HG02610 (cell line): ENCODE measurements around the gene VANGL1.

ENCODE experiments used
- ATAC-seq: cut with Tn5 transposase; IDR thresholded peaks from one replicate; pipeline ENCODE4 v1.9.1; 2021; ENCODE audit warnings: mild to moderate bottlenecking, moderate library complexity; ENCODE audit not compliant: unreplicated experiment

The VANGL1 gene

DNA sequence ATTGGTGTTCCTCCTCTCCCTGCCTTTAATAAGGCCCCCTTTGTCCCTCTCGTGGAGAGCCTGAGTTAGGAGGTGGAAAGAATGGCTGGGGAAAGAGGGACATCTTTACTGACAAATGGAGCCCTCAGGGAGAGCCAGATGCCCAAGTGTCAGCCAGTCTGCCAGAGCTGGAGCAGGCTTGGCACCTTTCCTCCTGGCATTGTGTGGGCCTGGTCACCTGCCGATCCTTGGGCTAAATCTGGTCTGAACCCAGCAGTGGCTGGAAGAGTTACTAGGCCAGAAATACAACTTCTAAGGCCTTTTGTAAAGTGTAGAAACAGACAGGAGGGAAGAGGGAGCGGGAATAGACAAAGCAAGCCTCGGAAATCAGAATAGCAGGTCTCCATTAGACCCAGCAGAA is 24.9 kb downstream of the VANGL1 start:
- no peak for ATAC-seq

DNA sequence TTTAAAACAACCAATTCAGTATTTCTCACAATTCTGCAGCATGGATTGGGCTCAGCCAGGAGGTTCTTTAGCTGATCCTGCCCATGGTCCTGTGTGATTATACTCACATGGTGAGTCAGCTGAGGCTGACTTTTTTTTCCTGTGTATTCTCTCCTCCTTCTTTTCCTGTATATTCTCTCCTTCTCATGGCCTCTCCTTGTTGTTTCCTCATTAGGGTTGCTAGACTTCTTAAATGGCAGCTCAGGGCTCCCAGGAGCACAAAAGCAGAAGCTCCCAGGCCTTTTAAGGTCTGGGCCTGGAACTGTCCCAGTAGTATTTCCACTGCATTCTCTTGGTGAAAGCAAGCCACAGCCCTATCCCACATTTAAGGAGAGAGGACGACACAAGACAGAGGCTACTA is 26.8 kb downstream of the VANGL1 start:
- no peak for ATAC-seq

DNA sequence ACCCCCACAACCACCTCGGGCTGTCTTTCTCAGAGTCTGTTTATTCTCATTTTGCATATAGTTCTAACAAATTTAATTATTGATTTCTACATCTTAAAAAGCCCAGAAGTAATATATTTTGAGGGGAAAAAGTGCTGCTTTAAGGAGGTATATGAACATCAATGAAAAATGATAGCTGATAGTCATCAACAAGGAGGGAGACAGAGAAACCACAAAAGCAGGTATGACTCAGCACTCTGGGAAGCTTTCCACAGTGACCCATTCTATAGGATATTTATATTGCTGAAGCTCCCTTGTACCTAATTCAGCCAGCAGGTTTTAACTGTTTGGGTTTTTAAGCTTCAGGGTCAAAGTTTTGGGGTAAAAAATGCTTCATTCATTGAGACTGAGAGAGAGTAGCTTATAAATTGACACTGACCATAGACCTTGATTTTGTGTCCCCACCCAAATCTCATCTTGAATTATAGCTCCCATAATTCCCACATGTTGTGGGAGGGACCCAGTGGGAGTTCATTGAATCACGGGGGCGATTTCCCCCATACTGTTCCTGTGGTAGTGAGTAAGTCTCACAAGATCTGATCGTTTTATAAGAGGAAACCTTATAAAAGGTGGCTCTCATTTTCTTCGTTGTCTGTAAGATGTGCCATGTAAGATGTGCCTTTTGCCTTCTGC is 27.4 kb downstream of the VANGL1 start:
- no peak for ATAC-seq

DNA sequence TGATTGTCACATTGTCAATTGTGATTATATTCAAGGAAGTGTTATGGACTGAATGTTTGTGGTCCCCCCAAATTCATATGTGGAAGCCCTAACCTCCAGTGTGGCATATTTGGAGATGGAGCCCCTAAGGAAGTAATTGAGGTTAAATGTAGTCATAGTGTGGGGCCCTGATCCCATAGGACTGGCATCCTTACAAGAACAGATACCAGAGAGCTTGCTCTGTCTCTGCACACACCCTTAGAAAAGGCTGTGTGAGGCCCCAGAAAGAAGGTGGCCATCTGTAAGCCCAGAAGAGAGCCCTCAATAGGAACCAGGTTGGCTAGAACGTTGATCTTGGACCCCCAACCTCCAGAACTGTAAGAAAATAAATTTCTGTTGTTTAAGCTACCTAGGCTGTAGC is 28.1 kb downstream of the VANGL1 start:
- no peak for ATAC-seq

DNA sequence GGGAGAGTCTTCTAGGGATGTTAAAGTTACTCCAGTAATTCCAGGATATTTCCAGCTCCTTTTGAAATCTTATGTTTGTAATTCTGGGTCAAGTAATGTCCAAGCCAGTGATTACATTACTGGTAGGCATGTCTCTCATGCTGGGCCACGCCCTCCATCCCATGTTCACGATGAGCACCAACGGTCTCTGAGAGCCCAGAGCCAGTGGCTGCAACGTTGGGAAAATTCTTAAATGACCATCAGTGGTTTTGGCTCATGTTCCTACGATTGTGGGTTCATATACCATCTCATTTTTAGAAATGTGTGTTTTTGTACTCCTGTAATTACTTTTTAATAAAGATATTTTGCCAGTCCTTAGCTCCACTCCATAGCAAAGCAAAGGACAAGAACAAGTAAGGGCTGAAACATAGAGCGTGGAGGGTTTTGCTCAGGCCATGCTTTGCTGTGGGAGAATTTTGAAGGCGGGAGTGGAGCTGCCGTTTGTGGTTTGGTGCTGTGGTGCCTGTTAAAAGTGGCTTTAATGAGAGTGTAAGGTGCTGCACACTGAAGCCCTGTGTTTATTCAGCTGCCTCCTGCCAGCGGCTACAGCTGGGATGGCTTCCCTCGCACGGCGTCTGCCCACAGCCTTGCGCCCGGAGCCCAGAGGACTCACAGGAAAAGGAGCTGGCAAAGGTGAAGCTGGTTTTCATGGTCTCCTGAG is 28.9 kb downstream of the VANGL1 start:
- ATAC-seq: no peak

DNA sequence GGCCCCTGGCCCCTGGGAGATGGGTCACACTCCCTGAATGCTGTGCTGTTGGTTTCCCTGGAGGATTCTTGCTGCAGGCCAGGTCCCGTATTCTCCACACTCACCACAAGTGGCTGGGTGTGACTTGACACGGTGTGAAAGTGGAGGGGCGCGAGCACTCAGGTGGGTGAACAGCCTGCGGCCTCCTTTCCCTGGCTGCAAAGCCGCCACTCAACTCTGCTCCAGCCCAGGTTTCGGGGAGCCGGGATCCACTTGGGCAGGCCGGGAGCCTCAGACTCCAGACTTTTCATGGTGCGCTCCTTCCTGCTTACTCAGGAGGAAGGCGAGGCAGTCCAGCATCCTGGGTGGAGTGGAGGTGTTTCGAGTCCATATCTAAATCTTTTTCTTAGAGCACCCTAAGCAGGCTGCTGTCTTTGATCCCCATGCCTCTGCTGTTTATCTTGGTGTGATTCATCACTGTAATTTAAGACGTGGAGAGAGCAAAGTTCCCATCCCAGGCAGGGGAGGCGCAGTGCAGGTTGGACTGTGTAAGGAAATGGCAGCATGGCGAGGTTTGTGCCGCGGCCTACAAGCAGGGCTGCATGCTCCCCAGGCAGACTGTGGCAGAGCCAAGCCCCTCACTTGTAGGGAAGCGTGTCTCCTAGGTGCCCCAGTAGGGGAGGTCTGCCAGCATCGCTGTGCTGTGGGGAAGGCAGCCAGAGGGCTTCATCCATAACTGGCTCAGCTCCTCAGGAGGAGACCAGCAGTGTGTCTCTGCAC is 29.6 kb downstream of the VANGL1 start:
- ATAC-seq: no peak

DNA sequence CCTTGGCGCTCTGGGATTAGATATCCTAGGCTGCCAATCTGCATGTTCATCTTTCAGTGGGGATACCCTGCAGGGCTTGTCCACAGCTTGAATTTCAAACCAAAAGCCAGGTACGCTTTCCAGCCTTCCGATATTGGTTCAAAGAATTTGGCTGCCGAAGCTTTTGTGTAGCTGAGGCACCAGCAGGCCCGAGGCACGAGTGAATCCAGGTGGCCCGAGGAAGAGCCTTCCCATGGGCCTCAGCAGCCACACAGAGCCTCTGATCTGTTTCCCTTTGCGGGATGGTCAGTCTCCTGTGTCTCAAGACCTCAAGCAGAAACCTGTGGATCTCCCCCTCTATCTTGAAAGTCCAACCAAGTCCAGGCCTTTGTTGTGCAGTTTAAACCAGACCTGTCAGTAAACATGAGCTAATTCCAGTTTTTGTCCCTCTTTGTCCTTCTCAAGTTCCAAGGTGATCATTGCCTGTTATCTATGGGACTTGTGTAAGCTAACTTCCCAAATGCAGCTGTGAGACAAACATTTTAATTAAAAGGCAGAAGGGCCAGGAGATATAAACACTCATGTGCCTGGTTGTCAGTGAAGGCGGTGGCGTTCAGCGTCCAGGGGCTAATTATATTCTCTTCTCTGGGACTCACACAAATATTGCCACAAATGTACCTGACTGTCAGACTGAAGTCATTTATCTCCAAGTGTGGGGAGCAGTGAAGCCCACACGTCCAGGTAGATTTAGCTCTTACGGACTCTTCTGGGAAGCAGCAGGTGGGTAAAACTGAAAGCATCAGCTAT is 30.6 kb downstream of the VANGL1 start:
- no peak for ATAC-seq

DNA sequence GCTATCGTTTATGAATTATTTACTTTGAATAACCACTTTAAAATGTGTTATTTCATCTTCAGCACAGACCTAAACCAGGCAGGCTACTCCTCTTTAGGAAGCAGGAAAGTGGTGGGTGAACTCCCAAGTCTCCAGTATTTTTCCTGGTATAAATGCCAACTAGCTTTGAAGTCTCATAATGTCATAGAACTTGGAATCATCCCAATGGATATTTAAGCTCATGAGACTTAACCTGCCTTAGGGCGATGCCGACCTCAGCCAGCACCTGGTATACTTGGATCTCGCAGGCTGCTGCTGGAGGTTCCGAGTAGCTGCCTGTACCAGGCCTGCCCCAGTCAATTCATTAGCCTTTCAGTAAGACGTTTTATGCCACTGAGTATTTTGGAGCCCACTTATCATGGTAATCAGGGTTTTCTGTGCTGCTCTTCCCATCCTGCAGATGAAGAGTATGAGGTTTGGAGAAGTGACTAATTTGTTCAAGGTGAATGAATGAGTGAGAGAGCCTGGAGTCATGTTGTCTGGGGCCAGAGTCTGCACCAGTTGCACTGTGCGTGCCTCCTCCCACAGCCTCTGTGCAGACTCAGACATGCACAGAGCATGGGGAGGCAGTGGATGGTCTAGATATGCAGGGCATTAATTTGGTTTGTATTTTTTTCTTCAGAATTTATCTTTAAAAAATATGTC is 34.9 kb downstream of the VANGL1 start:
- ATAC-seq: peak; percentile 23

DNA sequence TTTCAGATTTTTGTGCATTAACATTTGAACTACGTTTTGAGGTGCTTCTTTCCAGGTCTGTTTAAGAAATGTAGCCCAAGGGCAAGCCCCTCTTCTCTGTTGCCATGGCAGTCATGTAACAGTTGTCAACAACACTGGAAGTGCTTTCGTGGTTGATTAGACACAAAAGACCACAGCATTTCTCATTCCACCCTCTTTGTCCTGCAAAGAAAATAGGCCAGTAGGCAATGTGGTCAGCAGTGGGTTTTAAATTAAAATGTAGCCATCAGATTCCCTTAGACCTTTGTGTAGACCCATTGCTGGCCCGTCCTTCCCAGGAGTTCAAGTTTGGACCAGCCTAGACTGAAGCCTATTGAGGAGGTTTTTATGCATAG is 35.4 kb downstream of the VANGL1 start:
- peak; percentile 43 for ATAC-seq

DNA sequence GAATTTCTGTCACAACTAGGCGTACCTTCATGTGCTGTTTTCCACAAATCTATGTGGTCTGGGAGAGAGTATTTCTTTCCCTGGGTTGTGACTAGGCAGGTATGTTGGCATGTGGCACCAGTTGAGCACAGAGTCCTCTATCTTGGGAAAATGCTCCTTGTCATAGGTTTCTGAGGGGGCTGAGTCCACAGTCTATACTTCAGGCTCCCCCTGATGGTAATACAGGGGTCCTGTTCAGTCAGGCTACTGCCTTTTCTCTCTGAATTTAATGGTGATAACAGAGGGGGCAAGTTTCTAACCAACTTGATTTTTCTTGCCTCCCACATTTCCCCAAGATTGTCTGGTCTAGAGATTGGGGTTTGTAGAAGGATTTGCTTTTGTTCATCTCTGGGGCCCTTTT is 35.8 kb downstream of the VANGL1 start:
- no peak for ATAC-seq

DNA sequence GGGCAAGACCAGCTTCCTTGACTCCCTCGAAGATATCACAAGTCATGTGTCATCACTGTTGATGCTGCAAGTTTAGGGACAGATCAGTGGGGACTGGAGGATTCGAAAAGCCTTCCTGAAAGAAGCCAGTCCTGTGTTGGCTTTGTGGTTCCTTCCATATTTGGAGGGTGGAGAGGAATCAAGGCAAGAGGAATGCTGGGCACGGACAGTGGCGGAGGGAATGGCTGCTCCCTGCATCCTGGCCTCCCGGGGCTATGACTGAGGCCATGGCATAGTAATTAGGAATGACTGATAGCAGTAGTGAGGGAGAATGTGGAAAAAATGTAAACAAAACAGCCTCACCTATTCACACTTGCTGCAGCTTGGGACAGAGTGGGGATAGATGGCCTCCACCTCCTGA is 36.4 kb downstream of the VANGL1 start:
- no peak for ATAC-seq

DNA sequence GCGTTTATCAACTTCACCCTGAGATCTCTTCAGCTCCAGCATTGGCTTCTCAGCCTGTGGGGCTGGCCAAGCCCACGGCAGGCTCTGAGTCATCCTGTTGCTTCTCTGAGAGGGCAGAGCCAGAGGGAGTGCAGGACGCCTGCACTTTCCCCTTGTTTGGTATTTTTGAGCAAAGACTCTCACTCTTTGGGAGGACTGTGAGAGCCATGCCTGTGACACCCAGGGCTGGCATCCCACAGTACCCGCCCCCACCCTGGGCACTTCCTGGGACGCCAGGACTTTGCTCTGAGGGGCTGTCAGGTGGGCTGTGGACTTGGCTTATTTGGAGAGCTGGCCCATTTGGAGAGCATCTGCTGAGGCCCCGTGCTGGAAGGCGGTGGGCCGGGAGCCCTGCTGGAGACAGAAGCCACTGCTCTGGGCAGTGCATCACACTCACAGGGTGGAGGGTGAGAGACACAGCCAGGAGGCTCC is 37.4 kb downstream of the VANGL1 start:
- ATAC-seq: no peak

DNA sequence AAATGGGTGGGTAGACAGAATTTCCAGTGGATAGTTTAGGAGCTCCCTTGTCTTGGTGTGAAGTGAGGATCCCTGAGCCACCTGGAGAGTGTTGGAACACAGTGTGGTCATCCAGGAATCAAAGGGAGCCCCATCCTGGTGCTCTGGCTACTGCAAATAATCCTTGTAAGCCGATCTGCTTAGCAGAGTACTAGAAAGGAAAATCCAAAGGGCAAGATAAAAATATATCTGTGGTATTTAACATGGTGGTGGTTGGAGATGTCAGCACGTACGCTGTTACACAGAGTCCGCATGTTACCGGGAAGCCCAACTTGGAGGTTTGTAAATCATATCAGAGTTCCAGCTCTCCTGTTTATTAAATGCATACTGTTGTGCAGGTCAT is 39.0 kb downstream of the VANGL1 start:
- no peak for ATAC-seq

DNA sequence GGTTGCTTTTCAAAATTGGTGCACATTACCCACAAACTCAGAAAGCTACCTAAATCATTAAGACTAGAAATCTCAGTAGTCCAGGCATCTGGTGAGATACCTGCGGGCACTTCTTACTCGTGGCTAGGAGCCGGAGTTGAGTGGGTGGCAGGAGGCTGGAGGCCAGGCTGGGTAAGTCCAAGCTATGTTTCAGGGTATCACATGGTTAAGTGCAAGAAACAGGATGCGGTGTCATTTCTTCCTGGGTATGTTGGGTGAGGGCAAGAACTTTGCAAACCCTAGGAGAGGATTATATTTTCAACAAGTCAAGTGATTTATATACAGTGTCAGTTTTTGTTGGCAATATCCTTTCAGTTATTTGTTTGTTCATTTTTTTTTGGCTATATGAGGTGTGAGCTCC is 41.0 kb downstream of the VANGL1 start:
- ATAC-seq: no peak

DNA sequence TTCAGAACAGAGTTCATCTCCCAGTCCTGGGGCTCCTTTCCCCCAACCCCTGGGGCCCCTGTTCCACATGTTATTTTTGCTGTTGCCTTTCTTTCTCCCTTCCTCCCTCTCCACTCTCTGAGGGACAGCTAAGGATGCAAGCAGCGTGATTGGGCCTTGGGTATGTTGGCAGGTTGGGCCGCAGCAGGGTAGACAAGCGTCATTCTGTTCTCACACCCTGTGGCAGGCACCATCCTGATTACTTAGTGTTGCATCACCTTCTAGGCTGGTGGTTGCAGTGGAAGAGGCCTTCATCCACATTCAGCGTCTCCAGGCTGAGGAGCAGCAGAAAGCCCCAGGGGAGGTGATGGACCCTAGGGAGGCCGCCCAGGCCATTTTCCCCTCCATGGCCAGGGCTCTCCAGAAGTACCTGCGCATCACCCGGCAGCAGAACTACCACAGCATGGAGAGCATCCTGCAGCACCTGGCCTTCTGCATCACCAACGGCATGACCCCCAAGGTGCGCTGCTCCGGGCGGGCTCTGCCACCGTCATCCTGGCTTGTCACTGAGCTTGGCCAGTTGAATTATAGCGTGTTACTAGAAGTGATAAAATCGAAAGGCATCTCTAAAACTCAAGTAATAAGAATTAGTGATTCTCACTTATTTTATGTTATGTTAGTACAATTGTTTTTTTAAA is 43.4 kb downstream of the VANGL1 start:
- no peak for ATAC-seq

DNA sequence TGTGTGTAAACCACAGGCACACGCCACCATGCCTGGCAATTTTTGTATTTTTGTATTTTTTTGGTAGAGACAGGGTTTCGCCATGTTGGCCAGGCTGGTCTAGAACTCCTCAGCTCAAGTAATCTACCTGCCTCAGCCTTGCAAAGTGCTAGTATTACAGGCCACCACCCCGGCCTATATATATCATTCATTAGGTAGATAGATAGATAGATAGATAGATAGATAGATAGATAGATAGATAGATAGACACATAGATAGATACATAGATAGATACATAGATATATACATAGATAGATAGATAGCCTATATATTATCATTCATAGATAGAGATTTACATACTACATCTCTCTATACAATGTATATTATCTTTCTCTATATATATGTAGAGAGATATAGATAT is 46.0 kb downstream of the VANGL1 start:
- ATAC-seq: no peak

DNA sequence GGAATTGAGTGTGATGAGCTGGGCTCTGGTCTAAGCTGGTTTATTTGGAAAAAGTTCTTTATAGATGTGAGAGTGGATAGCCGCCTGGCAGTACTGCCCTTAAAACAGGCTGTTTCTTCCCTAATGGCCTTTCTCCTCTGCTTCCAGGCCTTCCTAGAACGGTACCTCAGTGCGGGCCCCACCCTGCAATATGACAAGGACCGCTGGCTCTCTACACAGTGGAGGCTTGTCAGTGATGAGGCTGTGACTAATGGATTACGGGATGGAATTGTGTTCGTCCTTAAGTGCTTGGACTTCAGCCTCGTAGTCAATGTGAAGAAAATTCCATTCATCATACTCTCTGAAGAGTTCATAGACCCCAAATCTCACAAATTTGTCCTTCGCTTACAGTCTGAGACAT is 49.2 kb downstream of the VANGL1 start:
- no peak for ATAC-seq

DNA sequence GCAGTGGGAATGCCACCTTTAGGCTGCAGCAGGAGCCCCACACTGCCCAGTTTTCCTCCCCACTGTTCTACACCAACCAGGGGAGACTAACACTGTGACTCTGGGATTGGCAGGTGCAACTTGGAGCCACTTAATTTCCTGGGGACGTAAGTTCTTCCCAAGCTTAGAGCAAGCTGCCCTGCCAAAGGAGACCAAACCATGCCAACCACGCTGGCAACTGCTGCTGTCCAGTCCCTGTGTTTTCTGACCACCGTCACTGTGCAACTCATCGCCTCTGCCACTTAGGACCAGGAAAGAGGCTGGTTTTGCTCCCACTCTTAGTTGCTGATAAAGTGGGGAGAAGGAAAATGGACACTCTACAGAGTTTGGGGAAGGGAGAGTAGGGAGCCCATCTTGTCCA is 50.5 kb downstream of the VANGL1 start:
- ATAC-seq: no peak

DNA sequence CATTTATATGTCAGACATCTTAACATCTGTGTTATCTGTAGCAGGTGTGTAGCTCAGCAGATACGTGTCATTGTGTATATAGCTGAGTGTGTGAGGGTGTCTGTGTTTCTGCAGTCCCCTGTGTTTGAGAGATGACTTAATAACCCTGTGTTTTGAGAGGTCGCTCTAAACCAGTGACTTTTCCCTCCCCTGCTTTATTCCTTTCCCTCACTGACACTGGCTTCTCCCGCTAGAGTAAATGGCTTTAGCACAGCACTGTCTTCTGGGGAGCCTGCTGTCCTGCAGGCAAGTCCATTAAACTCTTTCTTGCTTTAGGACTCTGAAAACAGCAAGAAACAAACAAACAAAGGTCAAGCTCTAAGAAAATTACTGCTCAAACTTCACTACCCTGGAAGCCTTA is 53.0 kb downstream of the VANGL1 start:
- ATAC-seq: no peak

DNA sequence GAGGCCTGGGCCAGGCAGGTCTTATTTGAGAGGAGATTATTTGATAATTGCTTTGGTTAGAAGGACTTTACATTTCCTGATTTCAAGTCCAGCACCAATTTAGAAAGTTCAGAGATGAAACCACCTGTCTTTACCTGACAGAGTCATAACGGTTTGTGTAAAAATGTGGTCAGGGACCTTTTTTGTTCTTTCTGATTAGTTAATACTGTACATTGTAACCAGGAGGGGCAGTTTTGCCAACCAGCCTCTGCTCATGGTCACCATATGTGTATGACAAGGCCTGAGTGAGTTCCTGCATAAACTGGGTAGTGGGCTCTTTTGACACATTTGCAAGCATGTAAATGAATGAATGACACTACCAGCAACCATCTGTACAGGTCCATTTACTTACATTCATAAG is 55.8 kb downstream of the VANGL1 start:
- peak; percentile 69 for ATAC-seq
